Stimulated activated CD8-positive, alpha-beta memory T cell treated with anti-CD3 and anti-CD28 coated beads, Interleukin-4, amount 100 ng/mL, for 4 hours (primary cell): ENCODE results near the gene JMJD4.

Source experiments
- DNase-seq, 2 donors: peaks; one replicate each; pipeline ENCODE4 v3.0.0-alpha.2; 2020; ENCODE audit warnings: low read depth in 2 of 2, low spot score in 1 of 2

The JMJD4 gene

DNA sequence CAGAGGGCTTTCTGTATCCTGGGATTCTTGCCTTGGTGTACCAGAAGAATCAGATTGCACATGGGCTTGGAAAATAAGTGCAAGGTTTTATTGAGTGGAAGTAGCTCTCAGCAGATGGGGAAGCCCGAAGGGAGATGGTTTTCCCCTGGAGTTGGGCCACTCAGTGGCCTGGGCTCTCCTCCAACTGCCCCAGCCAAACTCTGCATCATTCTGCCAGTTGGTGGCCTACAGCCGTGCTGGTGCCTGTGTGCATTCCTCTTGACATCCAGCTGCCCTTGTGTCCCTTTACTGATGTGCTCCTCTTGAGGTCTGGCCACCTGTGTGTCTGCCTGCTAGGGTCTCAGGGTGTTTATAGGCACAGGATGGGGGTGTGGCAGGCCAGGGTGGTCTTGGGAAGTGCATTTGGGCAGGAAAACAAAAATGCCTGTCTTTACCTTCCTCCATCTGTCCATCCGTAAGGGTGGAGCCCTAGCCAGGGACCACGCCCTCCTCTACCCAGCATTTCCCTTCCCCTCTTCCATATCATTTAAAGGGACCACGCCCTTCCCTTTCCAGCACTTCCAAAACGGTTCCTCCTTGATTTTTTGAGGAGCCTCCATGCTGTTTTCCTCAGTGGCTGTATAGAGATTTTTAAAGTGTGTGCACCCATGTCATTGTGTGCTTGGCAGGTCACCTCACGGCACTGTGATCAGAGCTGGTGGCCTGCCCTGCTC, 19.1 kb upstream of the JMJD4 start:
- DNase-seq, result no peak

DNA sequence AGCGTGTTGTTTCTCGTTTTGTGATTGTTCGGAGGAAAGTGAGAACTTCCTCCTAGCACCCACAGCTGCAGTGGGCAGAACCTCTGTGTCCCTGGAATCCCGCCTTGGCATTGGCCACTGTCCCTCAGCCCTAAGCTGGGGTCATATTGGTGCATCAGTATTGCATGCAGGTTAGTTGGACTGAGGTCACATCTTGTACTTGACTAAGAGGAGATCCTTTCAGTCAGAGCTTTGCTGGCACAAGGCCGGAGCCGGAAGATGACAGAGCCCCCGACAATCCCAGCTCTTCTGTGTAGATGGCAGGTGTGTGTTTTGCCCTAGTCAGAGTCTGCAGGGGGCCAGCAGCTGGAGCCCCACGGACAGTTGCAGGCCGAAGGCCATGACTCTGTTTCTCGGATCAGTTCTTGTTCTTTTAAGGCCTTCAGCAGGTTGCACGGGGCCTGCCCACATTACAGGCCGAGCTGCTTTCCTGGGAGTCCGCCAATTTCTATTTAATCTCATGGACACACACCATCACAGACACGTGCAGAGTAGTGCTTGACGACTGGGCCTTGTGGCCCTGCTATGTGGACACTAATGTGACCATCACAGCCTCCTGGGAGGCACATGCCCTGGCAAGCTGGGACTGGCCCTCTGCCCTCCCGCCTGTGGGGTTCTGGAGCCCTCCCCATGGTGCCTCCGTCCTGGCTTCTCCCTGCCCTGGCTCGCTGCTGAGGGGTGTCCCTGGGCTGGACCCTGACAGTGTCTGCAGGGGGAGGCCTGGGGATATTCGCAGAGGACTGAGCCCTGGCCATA, 15.0 kb upstream of the JMJD4 start:
- no peak for DNase-seq

DNA sequence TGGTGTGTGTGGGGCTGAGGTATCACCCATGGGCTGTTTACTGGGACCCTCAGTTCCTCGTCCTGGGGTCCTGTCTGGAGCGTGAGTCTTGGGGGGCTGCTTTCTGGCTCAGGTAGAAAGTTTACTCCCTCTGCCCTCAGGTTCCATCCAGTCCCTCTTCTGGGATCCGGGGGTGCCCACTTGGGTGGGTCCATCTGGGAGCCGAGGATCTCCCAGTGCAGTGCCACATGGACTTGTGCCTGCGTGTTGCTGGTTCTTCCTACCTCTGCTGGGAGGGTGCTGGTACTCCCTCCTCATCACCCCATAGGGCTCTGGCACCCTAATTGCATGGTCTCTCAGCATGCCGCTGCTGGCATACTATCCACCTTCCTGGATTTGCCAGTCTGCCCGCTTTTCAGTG, 14.1 kb upstream of the JMJD4 start:
- DNase-seq, result no peak

DNA sequence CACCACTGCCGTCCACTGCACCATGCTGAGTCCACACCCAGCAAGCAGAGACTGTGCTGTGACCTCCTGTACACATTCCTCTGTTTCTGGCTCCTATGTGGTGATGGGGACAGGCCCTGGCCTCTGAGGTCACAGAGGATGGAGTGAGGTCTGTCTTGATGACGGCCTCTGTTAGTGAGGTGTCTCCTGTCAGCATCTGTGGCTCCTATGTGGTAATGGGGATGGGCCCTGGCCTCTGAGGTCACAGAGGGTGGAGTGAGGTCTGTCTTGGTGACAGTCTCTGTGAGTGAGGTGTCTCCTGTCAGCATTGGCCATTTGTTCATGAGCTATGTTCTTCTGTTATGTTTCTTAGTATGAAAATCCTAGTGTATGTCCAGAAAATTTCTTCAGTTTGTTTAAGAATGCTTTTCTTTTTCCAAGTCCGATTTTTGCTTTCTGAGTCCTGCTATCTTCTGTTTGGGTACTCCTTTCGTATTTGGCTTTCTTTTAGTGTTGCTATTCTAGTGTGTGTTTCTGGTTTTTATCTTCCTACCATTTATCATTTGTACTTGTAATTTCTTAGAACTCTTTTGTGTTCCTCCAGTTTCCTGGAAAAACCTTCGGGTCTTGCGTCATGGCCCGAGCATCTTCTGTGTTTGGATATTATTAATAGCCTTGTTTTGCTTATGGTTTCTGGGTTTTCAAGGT, 13.5 kb upstream of the JMJD4 start:
- no peak for DNase-seq

- no peak for DNase-seq
These were observed 12.9 kb upstream of the JMJD4 start for GRCh38 chr1:227747948-227748495.

GRCh38 chr1:227747382-227747781, 12.3 kb upstream of the JMJD4 start:
- DNase-seq, result no peak

DNA sequence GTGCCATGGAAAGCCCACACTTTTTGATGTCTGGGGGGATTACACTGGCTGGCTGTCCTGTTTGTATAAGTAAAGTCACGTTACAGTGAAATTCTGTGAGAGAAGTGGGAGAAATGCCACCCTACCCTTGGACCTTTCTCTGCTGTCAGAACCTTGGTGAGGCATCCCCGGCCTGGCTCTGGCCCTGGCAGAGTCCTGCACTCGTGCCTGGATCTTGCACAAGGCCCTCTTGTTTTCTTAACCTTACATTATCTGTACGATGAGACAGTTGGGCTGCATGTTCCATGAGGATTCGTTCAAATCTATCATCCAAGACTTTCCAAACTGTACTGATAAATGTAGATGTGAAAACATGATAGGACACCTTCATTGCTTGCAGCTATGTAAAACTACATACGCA, 11.6 kb upstream of the JMJD4 start:
- no peak for DNase-seq

DNA sequence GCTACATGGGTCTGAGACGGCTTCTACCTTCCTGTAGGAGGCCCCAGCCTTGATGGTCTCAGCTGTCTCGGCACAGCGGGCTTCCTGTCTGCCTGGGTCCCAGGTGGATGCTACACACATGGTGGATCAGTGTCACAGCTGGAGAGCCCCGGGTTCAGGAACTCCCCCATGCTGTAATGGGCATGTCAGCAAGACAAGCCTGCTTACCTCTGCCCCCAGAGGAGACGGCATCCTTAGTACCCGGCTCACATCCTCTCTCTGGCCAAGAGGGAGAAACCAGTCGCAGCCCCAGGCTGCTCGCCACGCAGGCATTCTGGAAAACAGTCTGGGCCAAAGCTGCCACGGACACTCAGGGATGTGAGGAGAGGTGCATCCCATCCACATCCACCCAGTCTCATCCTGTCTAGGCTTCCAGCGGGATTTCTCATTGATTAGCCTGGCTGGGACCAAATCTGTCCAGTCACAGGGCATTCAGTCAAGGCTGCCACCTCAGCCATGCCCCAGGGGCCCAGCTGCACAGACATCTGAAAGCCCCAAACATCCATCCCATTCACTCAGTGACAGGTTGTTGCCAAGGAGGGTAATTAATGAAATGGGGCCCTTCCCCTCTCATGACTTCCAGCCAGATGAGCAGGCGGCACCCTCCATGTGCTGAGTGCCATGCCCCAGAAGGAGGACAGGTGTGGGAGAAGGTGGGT, 10.6 kb upstream of the JMJD4 start:
- DNase-seq, result no peak

DNA sequence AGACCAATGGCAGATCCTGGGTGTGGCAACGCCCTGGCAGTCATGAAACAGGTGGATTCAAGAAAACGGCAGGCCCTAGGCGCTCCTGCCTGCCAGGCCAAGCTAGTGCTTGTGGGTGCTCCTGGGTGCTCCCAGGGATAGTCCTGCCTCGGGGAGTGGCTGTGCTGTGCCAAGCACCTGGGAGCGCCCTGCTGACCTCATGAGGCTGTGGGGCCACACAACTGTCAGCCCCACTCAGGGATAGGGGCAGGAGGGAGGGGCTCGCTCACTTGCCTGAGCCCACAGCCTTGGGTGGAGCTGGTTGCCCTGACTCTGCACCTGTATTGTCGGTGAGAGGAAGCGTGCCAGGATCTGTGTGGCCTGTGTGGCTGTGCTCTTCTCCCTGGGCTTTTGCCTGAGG, 9.6 kb upstream of the JMJD4 start:
- no peak for DNase-seq

DNA sequence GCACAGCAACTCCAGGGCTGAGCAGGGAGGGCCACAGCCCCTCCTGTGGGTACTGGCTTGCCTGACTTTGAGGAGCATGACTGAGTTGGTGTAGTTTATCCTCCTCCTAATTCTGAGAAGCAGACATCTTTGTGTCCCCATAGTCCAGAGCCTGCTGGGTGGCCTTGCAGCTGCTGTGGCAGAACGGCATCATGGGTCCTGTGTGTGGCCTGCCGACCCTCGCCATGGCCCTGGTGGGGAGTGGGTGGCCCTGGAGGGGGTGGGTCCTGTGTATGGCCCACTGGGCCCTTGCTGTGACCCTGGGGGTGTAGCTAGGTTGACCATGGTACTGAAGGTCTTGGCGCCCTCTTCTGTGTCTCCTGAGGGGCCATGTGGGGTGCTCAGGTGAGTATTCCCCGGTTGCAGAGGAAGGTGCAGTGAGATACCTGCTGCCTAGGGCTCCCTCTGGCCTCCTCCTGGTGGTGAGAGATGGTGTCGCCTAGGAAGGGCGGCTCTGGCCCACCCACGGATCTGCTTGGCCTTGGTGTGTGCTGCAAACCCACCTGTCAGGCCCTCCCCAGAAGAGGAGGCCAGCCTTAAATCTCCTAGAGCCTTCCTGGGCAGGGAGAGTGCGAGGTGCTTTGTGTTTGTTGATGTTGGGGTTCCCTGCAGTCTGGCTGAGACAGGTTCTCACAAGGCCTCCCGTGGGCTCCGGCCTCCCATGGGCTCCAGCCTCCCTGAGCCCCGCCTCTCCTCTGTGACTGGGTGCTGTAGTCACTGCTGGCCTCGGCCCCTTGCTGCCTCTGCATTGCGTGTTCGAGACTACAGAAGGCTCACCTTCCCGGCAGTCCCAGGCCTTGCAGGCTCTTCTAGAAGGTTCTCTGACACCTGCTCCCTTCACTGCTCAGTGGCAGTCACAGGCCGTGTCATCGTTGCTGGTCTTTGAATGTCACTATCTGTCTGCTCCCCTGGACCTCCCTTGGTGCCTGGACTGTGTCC, 7.9 kb upstream of the JMJD4 start:
- no peak for DNase-seq

DNA sequence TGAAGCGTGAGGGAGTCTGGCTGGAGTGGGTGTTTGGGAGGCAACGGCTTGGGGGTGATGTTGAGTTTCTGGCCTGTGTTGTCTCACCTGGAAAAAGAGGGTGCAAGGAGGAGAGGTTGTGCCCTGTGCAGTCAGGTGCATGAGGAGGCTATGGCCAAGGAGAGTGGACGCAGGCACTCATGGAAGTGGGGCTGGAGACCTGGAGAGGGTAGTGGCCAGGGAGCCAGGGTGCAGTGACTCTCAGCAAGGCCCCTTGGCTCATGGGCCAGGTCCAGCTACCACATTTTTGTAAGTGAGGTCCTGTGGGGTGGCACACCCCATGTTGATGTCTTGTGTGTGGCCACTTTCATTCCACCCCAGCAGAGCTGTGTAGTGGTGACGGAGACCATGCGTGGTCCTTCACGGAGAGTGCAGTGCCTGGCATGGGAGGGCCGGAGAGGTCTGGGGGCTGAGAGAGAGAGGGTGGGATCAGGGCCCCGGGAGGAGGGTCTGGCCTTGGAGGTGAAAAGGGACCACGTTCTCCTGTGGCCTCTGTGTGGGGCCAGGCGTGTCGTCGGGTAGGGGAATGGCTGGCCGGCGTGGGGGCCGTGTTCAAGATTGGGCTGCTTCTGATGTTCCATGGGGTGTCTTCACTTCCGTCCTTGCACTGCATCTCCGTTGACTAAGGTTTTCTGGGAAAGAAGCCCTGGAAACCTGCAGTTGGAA, 6.2 kb upstream of the JMJD4 start:
- DNase-seq, result no peak

- no peak for DNase-seq
These were observed 5.4 kb upstream of the JMJD4 start for GRCh38 chr1:227740401-227740960.

DNA sequence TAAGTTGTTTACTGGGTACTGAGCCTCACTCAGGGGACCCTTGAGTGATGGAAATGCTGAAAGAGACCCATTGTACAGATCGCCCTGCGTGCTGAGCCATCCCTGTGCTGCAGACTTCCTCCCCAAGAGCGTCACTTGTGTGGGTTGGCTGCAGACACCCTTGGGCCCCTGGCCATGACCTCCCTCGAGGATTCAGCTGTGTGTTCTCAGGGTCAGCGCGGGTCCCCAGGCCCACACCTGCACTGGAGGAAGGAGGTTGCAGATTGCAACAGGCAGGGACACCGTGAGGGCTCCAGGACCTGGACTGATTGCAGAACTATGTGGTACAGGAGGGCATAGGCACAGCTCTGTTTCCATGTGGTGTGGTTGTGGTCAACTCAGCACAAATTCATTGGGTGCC, 4.5 kb upstream of the JMJD4 start:
- DNase-seq, result no peak

DNA sequence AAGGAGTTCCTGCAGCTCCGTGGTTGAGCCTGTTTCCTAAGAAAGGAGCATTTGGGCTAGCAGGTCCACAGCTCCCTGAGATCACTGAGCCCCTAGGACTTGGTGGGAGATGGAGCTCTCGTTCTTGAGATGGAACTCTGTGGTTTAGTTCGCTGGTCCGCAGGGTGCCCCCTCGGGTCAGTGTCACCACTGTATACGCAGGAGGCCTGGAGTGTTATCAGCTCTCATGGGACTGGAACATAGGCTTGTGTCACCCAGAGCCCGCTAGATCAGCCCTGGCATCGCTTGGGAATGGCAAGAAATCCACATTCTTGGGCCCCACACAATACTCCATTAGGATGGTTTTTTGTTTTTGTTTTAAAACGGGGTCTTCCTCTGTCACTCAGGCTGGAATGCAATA, 3.7 kb upstream of the JMJD4 start:
- no peak for DNase-seq

DNA sequence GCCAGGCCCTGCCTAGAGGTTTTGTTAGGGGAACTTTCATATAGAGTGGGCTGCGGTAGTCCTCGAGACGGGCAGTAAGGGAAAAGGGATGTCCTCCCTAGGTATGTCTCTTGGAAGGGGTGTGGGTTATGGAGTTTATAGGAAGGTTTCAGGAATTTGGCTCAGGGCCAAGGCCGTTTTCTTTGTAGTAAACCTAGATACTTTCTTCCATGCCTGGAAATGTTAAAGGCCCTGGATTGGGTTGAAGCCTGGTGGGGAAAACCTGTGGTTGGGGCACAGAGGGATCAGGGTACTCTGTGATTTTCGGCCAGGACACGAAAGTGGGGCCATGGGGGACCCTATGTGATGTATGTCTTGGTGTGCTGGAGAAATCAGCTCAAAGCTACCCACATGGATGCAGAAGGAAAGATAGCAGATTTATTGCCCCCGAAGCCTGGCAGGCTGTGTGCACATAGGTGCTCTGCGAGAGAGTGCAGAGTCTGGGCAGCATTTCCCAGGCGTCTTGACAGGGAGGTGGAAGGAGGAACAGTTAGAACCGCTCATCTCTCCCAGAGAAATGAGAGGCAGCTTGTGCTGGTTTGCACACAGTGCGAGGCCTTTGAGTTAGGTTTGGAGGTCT, 1.8 kb upstream of the JMJD4 start:
- no peak for DNase-seq

- DNase-seq, result no peak
These were observed 610 bp upstream of the JMJD4 start for GRCh38 chr1:227735539-227736285.

- DNase-seq, result no peak
These were observed 601 bp downstream of the JMJD4 start for GRCh38 chr1:227734546-227734855.
